Gastroesophageal sphincter (tissue), 4 donors: ENCODE data around the gene HMG20A. TPM values are rescaled to one million over a fixed set of nuclear protein-coding genes. Genes with fewer than 3 reads are reported as not detected.

Experiments used
- ATAC-seq: fragments of 150-250 bp; one replicate; pipeline ENCODE4 v1.9.1; 2016; ENCODE audit warnings: mild to moderate bottlenecking, moderate library complexity
- H3K27ac ChIP-seq, 4 donors: fragments of 200-600 bp; sonication (generic) in 3 of 4; 1 replicate in 3 of 4; 2 replicates in 1 of 4; pipeline ENCODE4 v1.5.1; 2016 to 2019
- H3K27me3 ChIP-seq: fragments of 200-600 bp; sonication (generic); one replicate; pipeline ENCODE4 v1.5.1; 2019
- H3K36me3 ChIP-seq, 2 donors: fragments of 200-600 bp; sonication (generic); one replicate each; pipeline ENCODE4 v1.5.1; 2019; ENCODE audit warnings: control low read depth in 1 of 2
- H3K4me1 ChIP-seq, 3 donors: fragments of 200-600 bp; sonication (generic); 1 replicate in 2 of 3; 2 replicates in 1 of 3; pipeline ENCODE4 v1.5.1; 2016 to 2019; ENCODE audit warnings: control low read depth in 2 of 3
- H3K4me3 ChIP-seq, 2 donors: fragments of 200-600 bp; sonication (generic); one replicate each; pipeline ENCODE4 v1.5.1; 2019; ENCODE audit warnings: mild to moderate bottlenecking in 1 of 2, moderate library complexity in 1 of 2
- H3K9me3 ChIP-seq, 3 donors: fragments of 200-600 bp; sonication (generic); one replicate each; pipeline ENCODE4 v1.5.1; 2017 to 2019; ENCODE audit warnings: control low read depth in 2 of 3
- EP300 ChIP-seq: sonication (generic); formaldehyde crosslinking; IDR thresholded peaks from one replicate; pipeline ENCODE4 v1.6.1; 2017; ENCODE audit warnings: antibody characterized with exemption, mild to moderate bottlenecking
- POLR2A ChIP-seq, 2 donors: fragments of 450-650 bp; IDR thresholded peaks; one replicate each; pipeline ENCODE4 v1.6.1; 2017; ENCODE audit warnings: antibody characterized with exemption in 2 of 2, mild to moderate bottlenecking in 2 of 2, moderate library complexity in 1 of 2
- POLR2AphosphoS5 ChIP-seq: sonication (generic); formaldehyde crosslinking; IDR thresholded peaks from one replicate; pipeline ENCODE4 v1.6.1; 2017; ENCODE audit warnings: antibody characterized with exemption
- WGBS, 2 donors: methylation state at CpG; one replicate each; pipeline ENCODE4 v1.1.5; 2018; ENCODE audit warnings: low coverage in 1 of 2; 5-methylcytosine and 5-hydroxymethylcytosine counted together
- total RNA-seq, 4 donors: library from RNA; depleted of rRNA; stranded (reverse); fragments of >200 nt; gene quantifications; one replicate each; pipeline ENCODE4 v1.1.0, GENCODE V29; 2016
- TF ChIP-seq, protein P1 (sequence below), 4 experiments: fragments of 200-600 bp in 2 of 4; fragments of 450-650 bp in 2 of 4; sonication (generic) in 1 of 4; IDR thresholded peaks; one replicate each; pipeline ENCODE4 v1.5.1; 2017 to 2019; ENCODE audit warnings: antibody characterized with exemption in 4 of 4, mild to moderate bottlenecking in 2 of 4, moderate library complexity in 2 of 4

Gene HMG20A
- total RNA-seq, 4 donors from 2014 or later, result 23.2 to 47.9 (median 33.2) TPM

DNA sequence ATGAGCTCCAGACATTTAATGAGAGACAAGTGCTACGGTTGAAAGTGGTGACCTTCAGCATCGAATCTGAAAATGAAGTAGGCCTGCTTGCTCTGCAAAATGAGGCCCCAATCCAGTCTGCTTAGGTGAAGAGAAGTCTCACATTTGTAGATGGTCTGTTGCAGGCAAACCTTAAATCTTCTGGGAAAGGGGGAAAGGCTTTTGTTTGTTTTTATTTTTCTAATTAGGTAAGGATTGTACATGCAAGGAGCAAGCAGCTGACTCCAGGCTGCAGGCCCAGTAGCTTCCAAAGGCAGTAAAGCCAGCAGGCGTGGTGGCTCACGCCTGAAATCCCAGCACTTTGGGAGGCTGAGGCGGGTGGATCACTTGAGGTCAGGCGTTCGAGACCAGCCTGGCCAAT, 74.3 kb downstream of the HMG20A start:
- Histone ChIP-seq H3K4me3 (no peak overlapping the region), H3K27ac (peak overlapping the region in 2 of 4 donors; percentile 79 to 81), H3K9me3 (no peaks in the 10 kb centered on the region), H3K27me3 (no peaks in the 10 kb centered on the region), H3K4me1 (peaks cover 13 to 66% (median 31%) of the 10 kb centered on the region in 3 donors), H3K36me3 (no peaks in the 10 kb centered on the region)
- no peak for TF ChIP-seq EP300
- TF ChIP-seq, protein P1, sequence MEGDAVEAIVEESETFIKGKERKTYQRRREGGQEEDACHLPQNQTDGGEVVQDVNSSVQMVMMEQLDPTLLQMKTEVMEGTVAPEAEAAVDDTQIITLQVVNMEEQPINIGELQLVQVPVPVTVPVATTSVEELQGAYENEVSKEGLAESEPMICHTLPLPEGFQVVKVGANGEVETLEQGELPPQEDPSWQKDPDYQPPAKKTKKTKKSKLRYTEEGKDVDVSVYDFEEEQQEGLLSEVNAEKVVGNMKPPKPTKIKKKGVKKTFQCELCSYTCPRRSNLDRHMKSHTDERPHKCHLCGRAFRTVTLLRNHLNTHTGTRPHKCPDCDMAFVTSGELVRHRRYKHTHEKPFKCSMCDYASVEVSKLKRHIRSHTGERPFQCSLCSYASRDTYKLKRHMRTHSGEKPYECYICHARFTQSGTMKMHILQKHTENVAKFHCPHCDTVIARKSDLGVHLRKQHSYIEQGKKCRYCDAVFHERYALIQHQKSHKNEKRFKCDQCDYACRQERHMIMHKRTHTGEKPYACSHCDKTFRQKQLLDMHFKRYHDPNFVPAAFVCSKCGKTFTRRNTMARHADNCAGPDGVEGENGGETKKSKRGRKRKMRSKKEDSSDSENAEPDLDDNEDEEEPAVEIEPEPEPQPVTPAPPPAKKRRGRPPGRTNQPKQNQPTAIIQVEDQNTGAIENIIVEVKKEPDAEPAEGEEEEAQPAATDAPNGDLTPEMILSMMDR (IDR thresholded peaks at IDR 0.05), result no peak
- no peak for TF ChIP-seq POLR2A (IDR thresholded peaks at IDR 0.05)
- TF ChIP-seq POLR2AphosphoS5, result no peak
- 74 to 91% methylated on average over 3 to 7 of the region's 7 CpGs for WGBS, 2 donors
- ATAC-seq, result no peak

DNA sequence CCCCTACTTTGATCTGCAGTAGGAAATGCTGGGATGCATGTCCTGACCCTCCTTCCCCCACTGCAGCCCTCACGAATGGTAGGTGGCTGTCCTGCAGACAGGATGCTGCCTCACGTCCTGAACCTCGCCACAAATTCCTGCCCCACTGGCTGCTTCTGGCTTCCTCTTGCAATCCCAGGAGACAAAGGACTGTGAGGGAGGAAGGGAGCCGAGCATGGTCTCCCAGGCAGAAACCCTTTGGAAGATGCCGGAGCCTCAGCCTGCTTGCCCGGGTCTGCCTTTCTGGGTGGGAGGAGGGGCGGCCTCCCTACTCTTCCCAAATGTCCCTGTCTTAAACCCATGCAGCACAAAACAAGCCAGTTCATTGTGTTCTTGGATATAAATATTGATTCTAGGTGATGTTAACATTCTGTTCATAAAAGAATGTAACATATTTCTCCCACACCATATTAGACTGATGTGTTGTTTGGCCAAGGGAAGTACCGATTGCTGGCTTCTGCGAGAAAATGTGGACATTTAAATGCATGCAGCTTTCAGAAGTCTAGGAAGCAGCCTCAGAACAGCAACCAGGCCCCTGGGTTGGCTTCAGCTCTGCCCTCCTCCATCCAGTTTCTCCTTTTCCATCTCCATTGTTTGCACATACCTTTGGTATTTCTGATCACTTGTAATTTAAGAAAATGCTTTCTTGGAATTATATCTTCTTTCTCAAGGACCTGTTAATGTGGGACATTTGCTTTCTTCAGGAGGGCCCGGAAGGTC, 75.3 kb downstream of the HMG20A start:
- 28 to 38% methylated on average over 6 to 7 of the region's 10 CpGs for WGBS, 2 donors
- peak; percentile 26 for ATAC-seq
- H3K27ac ChIP-seq, result peak overlapping the region; percentile 12 to 81 (median 80)
- no peak overlapping the region for H3K4me3 ChIP-seq
- H3K36me3 ChIP-seq, result no peaks in the 10 kb centered on the region
- no peaks in the 10 kb centered on the region for H3K9me3 ChIP-seq
- TF ChIP-seq, protein P1 (IDR thresholded peaks at IDR 0.05), result no peak
- TF ChIP-seq POLR2A (IDR thresholded peaks at IDR 0.05), result no peak
- no peak for TF ChIP-seq EP300
- no peak for TF ChIP-seq POLR2AphosphoS5
- no peaks in the 10 kb centered on the region for H3K27me3 ChIP-seq
- H3K4me1 ChIP-seq, result peaks cover 13 to 72% (median 31%) of the 10 kb centered on the region in 3 donors

DNA sequence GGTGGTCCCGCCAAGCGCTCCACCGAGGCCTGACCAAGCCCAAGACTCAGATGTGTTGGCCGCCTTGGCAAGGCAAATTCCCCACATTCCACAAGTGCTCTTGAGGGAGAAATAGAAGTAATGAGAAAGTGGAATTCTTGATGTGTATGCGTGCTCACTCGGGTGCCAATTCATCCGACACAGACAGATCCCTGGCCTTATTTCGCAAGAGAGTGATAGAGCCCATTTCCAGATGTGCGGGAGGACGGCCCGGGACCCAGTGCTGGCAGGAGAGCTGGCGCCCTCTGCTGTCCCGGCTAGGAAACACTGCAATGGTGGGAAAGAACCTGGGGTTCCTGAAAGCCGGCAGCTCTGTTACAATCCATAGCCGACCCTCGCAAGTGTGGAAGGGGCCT, 76.0 kb downstream of the HMG20A start:
- H3K4me3 ChIP-seq, result peak overlapping the region in 1 of 2 donors; percentile 26
- H3K4me1 ChIP-seq, result peaks cover 13 to 75% (median 31%) of the 10 kb centered on the region in 3 donors
- no peaks in the 10 kb centered on the region for H3K27me3 ChIP-seq
- H3K36me3 ChIP-seq, result no peaks in the 10 kb centered on the region
- H3K9me3 ChIP-seq, result no peaks in the 10 kb centered on the region
- H3K27ac ChIP-seq, result peak overlapping the region; percentile 7 to 81 (median 80)
- TF ChIP-seq POLR2A (IDR thresholded peaks at IDR 0.05) (no peak), EP300 (no peak), POLR2AphosphoS5 (peak; percentile 83)
- TF ChIP-seq, protein P1 (IDR thresholded peaks at IDR 0.05), result peak in 3 of 4 experiments; percentile 90 to 97 (median 91)
- WGBS, 2 donors, result 12% methylated on average over 6 of the region's 16 CpGs; no CpG with 5 or more reads in 1 of the 2 donors
- peak; percentile 89 for ATAC-seq

DNA sequence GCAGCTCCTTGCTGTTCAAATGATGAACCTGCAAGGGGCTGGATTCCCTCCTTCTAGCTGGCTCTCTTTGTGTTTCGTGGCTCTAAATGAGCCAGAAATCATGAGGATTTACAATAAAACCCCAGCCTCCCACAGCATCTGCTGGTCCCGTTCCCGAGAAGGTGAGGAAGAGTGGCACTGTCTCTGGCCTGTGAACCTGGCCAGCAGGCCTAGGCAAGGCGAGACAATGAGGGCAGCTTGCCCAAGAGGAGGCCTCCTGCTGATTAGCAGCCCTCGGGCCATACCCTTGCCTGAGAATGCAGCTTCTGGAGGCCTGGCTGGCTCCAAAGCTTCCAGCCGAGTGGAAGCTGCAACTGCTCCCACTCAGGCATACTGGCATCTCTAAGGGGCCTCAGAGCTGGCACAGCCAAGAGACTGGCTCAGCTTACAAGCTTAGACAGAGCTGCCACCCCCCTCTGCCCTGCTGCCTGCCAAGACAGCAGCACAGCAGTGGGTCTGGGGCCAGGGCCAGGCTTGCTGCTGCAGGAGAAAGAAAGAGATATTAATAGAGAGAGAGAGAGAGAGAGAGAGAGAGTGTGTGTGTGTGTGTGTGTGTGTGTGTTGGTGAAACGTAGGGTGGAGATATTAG, 76.5 kb downstream of the HMG20A start:
- WGBS, 2 donors, result 0% methylated on average over 1 of the region's 7 CpGs
- H3K36me3 ChIP-seq, result no peaks in the 10 kb centered on the region
- peak; percentile 58 for ATAC-seq
- H3K27ac ChIP-seq, result peak overlapping the region; percentile 7 to 81 (median 80)
- no peak for TF ChIP-seq EP300
- TF ChIP-seq POLR2A (IDR thresholded peaks at IDR 0.05), result no peak
- TF ChIP-seq POLR2AphosphoS5, result peak; percentile 7
- TF ChIP-seq, protein P1 (IDR thresholded peaks at IDR 0.05), result peak in 1 of 4 experiments; percentile 9
- no peaks in the 10 kb centered on the region for H3K27me3 ChIP-seq
- H3K4me3 ChIP-seq, result peak overlapping the region in 1 of 2 donors; percentile 26
- H3K4me1 ChIP-seq, result peaks cover 13 to 75% (median 31%) of the 10 kb centered on the region in 3 donors
- H3K9me3 ChIP-seq, result no peaks in the 10 kb centered on the region
